ENCODE results near the gene AMIGO3. TPM values are rescaled to one million over a fixed set of nuclear protein-coding genes. Genes with fewer than 3 reads are reported as not detected.
"Not testable (repeated sequence)": the region's sequence is repeated elsewhere in the genome, so short reads cannot be mapped to it uniquely, and the experiment has no call there.

Gene AMIGO3
- total RNA-seq, 2 experiments from 2014 or later: 0.82 to 1.3 TPM

DNA sequence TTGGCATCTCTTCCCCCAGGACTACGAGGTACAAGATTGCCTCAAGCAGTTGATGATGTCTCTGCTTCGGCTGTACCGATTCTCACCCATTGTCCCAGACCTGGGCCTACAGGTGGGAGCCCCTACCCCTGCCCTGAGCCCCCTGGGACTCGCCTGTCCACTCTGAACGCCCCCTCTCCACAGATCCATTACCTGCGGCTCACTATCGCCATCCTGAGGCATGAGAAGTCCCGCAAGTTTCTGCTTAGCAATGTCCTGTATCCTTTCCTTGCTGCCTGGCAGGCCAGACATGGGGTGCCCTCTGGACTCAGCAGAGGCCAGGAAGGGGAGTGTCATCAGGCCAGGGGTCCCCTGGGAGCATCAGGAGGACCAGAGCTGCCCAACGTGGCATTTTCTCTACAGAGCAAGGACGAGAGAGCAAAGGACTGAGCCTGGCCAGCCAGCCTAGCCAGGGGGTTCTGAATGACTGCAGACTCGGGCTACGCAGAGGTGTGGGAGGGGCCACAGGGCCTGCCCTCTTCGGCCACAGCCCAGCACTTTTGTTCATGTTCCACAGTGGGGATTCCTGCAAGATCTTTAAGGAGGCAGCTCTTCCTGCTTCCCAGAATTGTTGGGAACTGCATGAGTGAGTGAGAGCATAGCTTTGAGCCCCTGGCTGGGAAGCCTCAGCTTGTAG is 18.9 kb downstream of the AMIGO3 start:
- Histone ChIP-seq H3K4me1 (ENCODE audit: insufficient read depth, low read length) (peaks cover 5% of the 10 kb centered on the region), H3K27me3 (ENCODE audit: control insufficient read depth in 1 of 2, insufficient read depth in 2 of 2, low read length in 2 of 2) (no peaks in the 10 kb centered on the region), H3K4me3 (ENCODE audit: low read length) (no peak overlapping the region), H3K36me3 (ENCODE audit: insufficient read depth, low read length) (peaks cover 54% of the 10 kb centered on the region), H3K9me3 (ENCODE audit: control insufficient read depth in 1 of 2, insufficient read depth in 1 of 2, low read length in 2 of 2) (no peaks in the 10 kb centered on the region), H3K27ac (ENCODE audit: low read depth in 1 of 2, low read length in 2 of 2) (no peak overlapping the region)
- Mint-ChIP-seq H3K4me3 (no peak overlapping the region), H3K9me3 (no peaks in the 10 kb centered on the region), H3K27ac (no peak overlapping the region), H3K4me1 (ENCODE audit: low read depth) (peaks cover 6% of the 10 kb centered on the region), H3K27me3 (no peaks in the 10 kb centered on the region), H3K36me3 (ENCODE audit: low read depth) (peaks cover 31% of the 10 kb centered on the region)
- no peak for ATAC-seq (ENCODE audit: poor library complexity)
- TF ChIP-seq, protein P1, sequence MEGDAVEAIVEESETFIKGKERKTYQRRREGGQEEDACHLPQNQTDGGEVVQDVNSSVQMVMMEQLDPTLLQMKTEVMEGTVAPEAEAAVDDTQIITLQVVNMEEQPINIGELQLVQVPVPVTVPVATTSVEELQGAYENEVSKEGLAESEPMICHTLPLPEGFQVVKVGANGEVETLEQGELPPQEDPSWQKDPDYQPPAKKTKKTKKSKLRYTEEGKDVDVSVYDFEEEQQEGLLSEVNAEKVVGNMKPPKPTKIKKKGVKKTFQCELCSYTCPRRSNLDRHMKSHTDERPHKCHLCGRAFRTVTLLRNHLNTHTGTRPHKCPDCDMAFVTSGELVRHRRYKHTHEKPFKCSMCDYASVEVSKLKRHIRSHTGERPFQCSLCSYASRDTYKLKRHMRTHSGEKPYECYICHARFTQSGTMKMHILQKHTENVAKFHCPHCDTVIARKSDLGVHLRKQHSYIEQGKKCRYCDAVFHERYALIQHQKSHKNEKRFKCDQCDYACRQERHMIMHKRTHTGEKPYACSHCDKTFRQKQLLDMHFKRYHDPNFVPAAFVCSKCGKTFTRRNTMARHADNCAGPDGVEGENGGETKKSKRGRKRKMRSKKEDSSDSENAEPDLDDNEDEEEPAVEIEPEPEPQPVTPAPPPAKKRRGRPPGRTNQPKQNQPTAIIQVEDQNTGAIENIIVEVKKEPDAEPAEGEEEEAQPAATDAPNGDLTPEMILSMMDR (IDR thresholded peaks at IDR 0.05): no peak
- DNase-seq: no peak
- ChIA-PET CTCF (no interaction called here), POLR2A (no interaction called here)
- intact Hi-C loops (cut with DNase I, micrococcal nuclease): loop anchor here in 1 of 2 experiments (5.0 kb wide), 1 partner anchor 207 kb away; no protein-coding TSS in a partner anchor

- intact Hi-C loops (cut with DNase I, micrococcal nuclease): loop anchor here in 1 of 2 experiments (5.0 kb wide), 1 partner anchor 207 kb away; no protein-coding TSS in a partner anchor
- Mint-ChIP-seq H3K4me1 (ENCODE audit: low read depth) (peaks cover 6% of the 10 kb centered on the region), H3K36me3 (ENCODE audit: low read depth) (peaks cover 31% of the 10 kb centered on the region), H3K9me3 (no peaks in the 10 kb centered on the region), H3K27ac (no peak overlapping the region), H3K4me3 (no peak overlapping the region), H3K27me3 (no peaks in the 10 kb centered on the region)
- H3K27ac ChIP-seq (ENCODE audit: low read depth in 1 of 2, low read length in 2 of 2): no peak overlapping the region
- ChIA-PET CTCF (no interaction called here), POLR2A (no interaction called here)
- H3K4me3 ChIP-seq (ENCODE audit: low read length): no peak overlapping the region
- peaks cover 50% of the 10 kb centered on the region for H3K36me3 ChIP-seq (ENCODE audit: insufficient read depth, low read length)
- no peak for DNase-seq
- ATAC-seq (ENCODE audit: poor library complexity): no peak
- peaks cover 5% of the 10 kb centered on the region for H3K4me1 ChIP-seq (ENCODE audit: insufficient read depth, low read length)
- no peaks in the 10 kb centered on the region for H3K27me3 ChIP-seq (ENCODE audit: control insufficient read depth in 1 of 2, insufficient read depth in 2 of 2, low read length in 2 of 2)
- H3K9me3 ChIP-seq (ENCODE audit: control insufficient read depth in 1 of 2, insufficient read depth in 1 of 2, low read length in 2 of 2): no peaks in the 10 kb centered on the region
- TF ChIP-seq, protein P1 (IDR thresholded peaks at IDR 0.05): no peak
Measured at GRCh38 chr3:49700014-49700413, 19.5 kb downstream of the AMIGO3 start.

- Mint-ChIP-seq H3K36me3 (ENCODE audit: low read depth) (peaks cover 31% of the 10 kb centered on the region), H3K4me1 (ENCODE audit: low read depth) (peaks cover 6% of the 10 kb centered on the region), H3K27me3 (no peaks in the 10 kb centered on the region), H3K9me3 (no peaks in the 10 kb centered on the region), H3K4me3 (no peak overlapping the region), H3K27ac (no peak overlapping the region)
- Histone ChIP-seq H3K27me3 (ENCODE audit: control insufficient read depth in 1 of 2, insufficient read depth in 2 of 2, low read length in 2 of 2) (no peaks in the 10 kb centered on the region), H3K4me1 (ENCODE audit: insufficient read depth, low read length) (peaks cover 5% of the 10 kb centered on the region), H3K36me3 (ENCODE audit: insufficient read depth, low read length) (peaks cover 46% of the 10 kb centered on the region), H3K4me3 (ENCODE audit: low read length) (no peak overlapping the region), H3K9me3 (ENCODE audit: control insufficient read depth in 1 of 2, insufficient read depth in 1 of 2, low read length in 2 of 2) (no peaks in the 10 kb centered on the region), H3K27ac (ENCODE audit: low read depth in 1 of 2, low read length in 2 of 2) (no peak overlapping the region)
- ATAC-seq (ENCODE audit: poor library complexity) (no peak), DNase-seq (no peak)
- TF ChIP-seq, protein P1 (IDR thresholded peaks at IDR 0.05): no peak
- ChIA-PET CTCF (no interaction called here), POLR2A (no interaction called here)
- intact Hi-C loops (cut with DNase I, micrococcal nuclease): no loop called here
Measured at GRCh38 chr3:49699281-49699979, 20.1 kb downstream of the AMIGO3 start.

DNA sequence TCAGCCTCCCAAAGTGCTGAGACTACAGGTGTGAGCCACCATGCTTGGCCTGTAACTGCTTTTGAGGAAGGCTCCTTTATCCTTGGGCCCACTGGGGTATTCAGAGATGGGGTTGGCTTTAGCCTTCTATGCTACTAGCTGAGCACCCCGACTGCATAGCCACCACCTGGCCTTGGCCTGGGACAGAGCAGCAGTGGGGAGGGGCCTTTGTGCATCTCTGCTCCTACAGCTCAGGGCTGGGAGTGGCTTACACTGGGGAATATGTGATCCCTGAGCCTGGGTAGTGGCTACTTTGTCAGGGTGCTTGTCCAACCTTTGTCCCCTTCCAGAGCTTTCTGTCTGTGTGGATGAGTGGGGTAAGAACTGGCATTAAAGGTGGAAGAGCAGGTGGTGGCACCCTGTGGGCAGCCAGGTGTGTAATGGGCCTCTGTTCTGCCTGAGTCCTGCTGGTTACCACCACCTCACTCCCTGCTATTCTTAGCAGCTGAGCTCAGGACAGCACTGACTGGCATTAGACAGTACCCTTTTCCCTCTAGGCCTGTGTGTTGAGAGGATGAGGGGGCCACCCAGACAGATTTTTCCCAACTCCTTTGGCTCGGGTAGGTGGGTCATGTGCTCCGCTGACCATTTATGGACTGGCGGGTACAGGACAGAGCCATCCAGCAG is 24.0 kb downstream of the AMIGO3 start:
- ATAC-seq (ENCODE audit: poor library complexity); H3K27me3 Mint-ChIP-seq; H3K27ac ChIP-seq (ENCODE audit: low read depth in 1 of 2, low read length in 2 of 2); H3K9me3 ChIP-seq (ENCODE audit: control insufficient read depth in 1 of 2, insufficient read depth in 1 of 2, low read length in 2 of 2); H3K4me3 ChIP-seq (ENCODE audit: low read length); H3K27me3 ChIP-seq (ENCODE audit: control insufficient read depth in 1 of 2, insufficient read depth in 2 of 2, low read length in 2 of 2); intact Hi-C loops (cut with DNase I, micrococcal nuclease); H3K27ac Mint-ChIP-seq; H3K4me3 Mint-ChIP-seq; DNase-seq; CTCF ChIA-PET; H3K9me3 Mint-ChIP-seq: not testable (repeated sequence)
- POLR2A ChIA-PET: interaction anchor here (0.6 to 0.7 kb wide), 2 partner anchors 211 to 1000 kb away, joined by 3 read pairs; no protein-coding TSS in a partner anchor
- peaks cover 21% of the 10 kb centered on the region for H3K4me1 Mint-ChIP-seq (ENCODE audit: low read depth)
- Histone ChIP-seq H3K4me1 (ENCODE audit: insufficient read depth, low read length) (peaks cover 12% of the 10 kb centered on the region), H3K36me3 (ENCODE audit: insufficient read depth, low read length) (peaks cover 23% of the 10 kb centered on the region)
- H3K36me3 Mint-ChIP-seq (ENCODE audit: low read depth): peaks cover 11% of the 10 kb centered on the region

Measured in CD4-positive, alpha-beta T cell (primary cell).